GM19468 (cell line): ENCODE measurements around the gene FOXRED2.
"Not testable (repeated sequence)": the region's sequence is repeated elsewhere in the genome, so short reads cannot be mapped to it uniquely, and the experiment has no call there.

ENCODE experiments used
- ATAC-seq: cut with Tn5 transposase; IDR thresholded peaks from one replicate; pipeline ENCODE4 v1.9.1; 2021; ENCODE audit warnings: mild to moderate bottlenecking, moderate library complexity, moderate number of reproducible peaks; ENCODE audit not compliant: unreplicated experiment; ENCODE audit errors: extremely low read depth

FOXRED2 gene

GRCh38 chr22:36452978-36453607 is 53.7 kb downstream of the FOXRED2 start:
- ATAC-seq: not testable (repeated sequence)

- no peak for ATAC-seq
Measured at GRCh38 chr22:36452250-36452977, 54.4 kb downstream of the FOXRED2 start.

DNA sequence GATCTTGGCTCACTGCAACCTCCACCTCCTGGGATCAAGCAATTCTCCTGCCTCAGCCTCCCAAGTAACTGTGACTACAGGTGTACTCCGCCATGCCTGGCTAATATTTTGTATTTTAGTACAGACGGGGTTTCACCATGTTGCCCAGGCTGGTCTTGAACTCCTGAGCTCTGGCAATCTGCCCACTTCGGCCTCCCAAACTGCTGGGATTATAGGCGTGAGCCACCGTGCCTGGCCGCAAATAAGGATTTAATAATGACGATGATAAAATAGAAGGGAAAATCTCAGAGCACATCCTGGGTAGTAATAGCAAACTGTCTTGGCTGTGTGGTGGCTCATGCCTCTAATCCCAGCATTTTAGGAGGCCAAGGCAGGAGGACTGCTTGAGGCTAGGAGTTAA is 55.9 kb downstream of the FOXRED2 start:
- not testable (repeated sequence) for ATAC-seq

GRCh38 chr22:36449596-36450175 is 57.2 kb downstream of the FOXRED2 start:
- no peak for ATAC-seq

DNA sequence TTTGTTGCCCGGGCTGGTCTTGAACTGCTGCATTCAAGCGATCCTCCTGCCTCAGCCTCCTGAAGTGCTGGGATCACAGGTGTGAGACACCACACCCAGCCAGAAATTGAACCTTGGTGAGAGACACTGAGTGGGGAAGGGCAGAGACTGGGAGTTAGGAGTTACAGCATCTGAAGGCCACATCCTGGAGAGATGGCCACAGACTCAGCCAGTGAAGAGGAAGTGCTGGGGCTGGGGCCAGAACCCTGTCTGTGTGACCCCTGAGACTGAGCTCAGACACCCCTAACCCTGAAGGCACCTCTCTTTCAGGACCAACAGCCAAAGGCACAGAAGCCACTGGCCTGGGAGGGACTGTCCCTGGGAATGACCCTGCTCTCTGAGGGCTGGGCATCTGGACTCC is 59.2 kb downstream of the FOXRED2 start:
- no peak for ATAC-seq

DNA sequence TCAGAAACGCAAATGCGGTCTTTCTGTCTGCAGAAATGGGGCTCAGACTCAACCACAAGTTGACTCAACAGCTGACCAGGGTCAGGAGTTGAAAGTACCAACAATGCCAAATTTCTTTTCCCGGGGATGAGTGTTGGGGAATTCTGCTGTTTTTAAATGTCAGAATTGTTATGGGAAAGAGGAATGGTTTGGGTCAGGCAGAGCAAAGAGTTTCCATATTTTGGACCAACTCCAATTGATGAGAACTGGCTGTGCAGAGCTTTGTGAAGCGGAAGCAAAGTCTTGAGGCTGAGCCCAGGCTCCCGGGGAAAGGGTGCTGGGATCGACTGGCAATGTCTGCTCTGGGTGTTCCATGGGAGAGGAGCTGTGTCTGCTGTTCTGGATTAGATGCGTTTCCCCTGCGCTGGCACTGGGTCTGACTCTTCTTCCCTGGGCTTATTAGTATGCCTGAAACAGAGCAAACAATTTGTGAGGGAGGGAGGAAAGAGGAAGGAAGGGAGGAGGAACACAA is 61.6 kb downstream of the FOXRED2 start:
- ATAC-seq: no peak

GRCh38 chr22:36443198-36443770 is 63.6 kb downstream of the FOXRED2 start:
- ATAC-seq: no peak

- no peak for ATAC-seq
Measured at GRCh38 chr22:36442506-36443197, 64.2 kb downstream of the FOXRED2 start.

GRCh38 chr22:36440429-36441002 is 66.3 kb downstream of the FOXRED2 start:
- no peak for ATAC-seq

DNA sequence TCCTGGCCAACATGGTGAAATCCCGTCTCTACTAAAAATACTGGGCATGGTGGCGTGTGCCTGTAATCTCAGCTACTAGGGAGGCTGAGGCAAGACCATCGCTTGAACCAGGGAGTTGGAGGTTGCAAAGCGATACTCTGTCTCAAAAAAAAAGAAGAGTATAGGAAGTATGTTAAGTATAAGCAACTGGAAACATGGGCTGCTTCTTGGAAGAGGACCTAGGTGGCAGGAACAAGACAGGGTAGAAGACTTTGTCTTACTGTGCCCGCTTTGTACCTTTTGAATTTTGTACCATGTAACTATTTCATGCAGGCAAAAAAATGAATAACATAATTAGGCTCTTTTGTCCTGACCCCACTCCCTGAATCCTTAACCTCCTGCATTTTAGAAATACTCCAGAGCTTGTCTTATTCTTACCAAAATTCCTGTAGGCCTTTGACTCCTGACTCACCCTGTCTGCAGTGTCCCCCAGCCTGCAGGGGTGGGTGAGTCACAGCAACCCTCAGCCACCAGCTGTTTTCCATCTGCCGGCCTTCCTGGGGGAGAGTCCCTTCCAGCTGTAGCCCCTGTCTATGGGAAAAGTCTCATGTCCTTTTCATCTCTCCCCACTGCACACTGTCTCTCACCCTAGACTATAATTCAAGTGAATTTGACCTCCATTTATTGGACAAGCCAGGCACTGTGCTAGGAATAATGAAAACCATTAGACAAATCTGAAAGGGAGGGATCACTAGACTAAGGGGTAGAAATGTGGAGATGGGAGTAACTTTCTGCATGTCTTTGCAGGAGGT is 67.2 kb downstream of the FOXRED2 start:
- no peak for ATAC-seq
